ENCODE results near the gene TAF1L.
"Not testable (repeated sequence)": the region's sequence is repeated elsewhere in the genome, so short reads cannot be mapped to it uniquely, and the experiment has no call there.

Gene TAF1L, protein sequence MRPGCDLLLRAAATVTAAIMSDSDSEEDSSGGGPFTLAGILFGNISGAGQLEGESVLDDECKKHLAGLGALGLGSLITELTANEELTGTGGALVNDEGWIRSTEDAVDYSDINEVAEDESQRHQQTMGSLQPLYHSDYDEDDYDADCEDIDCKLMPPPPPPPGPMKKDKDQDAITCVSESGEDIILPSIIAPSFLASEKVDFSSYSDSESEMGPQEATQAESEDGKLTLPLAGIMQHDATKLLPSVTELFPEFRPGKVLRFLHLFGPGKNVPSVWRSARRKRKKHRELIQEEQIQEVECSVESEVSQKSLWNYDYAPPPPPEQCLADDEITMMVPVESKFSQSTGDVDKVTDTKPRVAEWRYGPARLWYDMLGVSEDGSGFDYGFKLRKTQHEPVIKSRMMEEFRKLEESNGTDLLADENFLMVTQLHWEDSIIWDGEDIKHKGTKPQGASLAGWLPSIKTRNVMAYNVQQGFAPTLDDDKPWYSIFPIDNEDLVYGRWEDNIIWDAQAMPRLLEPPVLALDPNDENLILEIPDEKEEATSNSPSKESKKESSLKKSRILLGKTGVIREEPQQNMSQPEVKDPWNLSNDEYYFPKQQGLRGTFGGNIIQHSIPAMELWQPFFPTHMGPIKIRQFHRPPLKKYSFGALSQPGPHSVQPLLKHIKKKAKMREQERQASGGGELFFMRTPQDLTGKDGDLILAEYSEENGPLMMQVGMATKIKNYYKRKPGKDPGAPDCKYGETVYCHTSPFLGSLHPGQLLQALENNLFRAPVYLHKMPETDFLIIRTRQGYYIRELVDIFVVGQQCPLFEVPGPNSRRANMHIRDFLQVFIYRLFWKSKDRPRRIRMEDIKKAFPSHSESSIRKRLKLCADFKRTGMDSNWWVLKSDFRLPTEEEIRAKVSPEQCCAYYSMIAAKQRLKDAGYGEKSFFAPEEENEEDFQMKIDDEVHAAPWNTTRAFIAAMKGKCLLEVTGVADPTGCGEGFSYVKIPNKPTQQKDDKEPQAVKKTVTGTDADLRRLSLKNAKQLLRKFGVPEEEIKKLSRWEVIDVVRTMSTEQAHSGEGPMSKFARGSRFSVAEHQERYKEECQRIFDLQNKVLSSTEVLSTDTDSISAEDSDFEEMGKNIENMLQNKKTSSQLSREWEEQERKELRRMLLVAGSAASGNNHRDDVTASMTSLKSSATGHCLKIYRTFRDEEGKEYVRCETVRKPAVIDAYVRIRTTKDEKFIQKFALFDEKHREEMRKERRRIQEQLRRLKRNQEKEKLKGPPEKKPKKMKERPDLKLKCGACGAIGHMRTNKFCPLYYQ (N-terminal part only)

DNA sequence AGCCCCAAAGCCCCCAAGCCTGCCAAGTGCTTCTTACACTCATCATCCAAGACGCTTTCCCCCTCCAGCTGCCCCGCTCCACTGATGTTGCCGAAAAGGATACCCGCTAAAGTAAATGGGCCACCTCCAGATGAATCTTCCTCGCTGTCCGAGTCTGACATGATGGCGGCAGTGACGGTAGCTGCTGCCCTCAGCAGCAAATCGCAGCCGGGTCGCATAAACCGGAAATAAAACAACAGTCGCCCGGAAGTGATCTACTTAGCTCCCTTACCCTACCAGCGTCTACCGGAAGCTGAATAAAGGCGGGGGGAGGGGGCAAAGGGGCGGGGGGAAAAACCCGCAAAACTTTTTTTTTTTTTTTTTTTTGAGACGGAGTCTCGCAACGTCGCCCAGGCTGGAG, at the start of gene TAF1L:
Gene TAF1L (minus strand): TSS at position 308 of the 400 bp plus-strand sequence. CDS start 90 bp downstream, at position 218.
- no peak for DNase-seq

DNA sequence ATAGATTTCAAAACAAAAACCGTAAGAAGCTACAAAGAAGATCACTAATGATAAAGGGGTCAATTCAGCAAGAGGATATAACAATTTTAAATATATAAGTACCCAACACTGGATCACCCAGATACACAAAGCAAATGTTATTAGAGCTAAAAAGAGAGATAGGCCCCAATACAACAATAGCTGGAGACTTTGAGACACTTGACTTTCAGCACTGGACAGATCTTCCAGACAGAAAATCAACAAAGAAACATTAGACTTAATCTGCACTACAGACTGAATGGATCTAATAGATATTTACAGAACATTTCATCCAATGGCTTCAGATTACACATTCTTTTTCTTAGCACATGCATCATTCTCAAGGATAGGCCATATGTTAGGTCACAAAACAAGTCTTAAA, 46.3 kb upstream of the TAF1L start:
- no peak for DNase-seq

DNA sequence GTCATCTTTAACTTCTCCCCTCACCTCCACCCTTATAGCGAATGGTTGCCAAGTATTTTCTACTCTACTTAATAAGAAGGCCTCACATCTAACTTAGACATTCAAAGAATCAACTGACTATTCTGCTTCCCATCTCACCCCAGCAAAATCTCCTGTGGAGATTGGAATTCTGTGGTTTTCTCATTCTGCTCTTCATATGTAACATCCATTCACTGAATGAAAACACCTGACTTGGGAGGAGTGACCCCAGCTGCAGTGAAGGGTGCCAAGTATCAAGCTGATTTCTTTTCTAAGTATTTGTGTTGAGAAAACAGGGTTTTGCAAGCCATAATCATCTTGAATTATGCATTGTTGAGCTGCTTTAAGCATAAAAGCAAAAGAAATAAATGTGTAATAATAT, 42.5 kb upstream of the TAF1L start:
- no peak for DNase-seq

- no peak for DNase-seq
Observed at GRCh38 chr9:32672469-32672868, 37.0 kb upstream of the TAF1L start.

DNA sequence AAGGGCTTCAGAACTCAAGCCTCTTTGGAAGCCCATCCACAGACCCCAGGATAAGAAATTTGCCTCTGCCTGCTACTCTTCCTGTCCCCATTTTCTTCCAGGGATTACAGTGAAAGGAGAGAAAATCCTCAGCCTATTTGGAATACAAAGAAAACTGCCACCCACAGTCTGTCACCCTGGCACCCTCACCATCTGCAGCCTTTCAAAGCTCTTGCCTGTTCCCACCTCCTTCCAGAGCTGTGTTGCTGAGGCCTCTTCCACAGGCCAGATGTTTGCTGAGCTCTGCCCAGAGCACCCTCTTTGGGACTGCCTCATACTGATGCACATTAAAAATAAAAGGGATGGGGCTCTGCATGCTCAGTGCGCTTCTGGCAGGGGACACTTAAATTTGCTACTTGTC, 35.9 kb upstream of the TAF1L start:
- DNase-seq: no peak

DNA sequence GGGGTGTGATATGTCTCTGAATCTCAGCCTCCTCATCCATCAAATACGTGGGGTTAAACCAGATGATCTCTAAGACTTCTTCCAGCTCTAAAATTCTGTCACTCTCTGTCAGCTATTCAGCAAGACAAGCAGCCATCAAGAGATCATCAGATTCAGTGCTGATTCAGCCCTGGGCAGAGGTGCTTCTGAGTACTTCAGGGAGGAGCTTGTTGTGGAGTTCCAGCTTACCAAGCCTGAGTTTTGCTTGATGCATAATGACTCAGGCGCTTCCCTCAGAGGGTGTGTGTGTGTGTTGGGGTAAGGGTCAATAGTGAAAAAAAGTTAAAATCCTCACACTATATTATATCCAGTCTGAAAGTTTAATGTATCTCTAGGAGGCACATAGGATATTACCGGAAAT, 29.6 kb upstream of the TAF1L start:
- DNase-seq: no peak

DNA sequence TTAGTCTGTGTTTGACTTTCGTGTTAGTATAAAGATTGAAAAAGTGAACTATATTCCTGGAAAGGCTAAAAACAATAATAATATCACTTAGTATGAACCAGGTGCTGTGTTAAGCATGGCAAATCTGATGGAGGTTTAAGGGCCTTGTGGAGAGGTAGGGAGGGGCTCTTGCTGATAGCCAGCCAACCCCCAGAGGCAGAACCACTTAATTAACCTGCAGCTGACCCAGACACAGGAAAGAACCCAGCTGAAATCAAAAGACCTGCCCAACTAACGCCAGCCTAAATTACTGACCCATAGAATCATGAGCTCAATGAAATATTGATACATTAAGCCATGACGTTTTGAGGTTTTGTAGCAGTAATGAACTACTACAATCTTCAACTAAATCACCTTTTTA, 28.3 kb upstream of the TAF1L start:
- DNase-seq: no peak

DNA sequence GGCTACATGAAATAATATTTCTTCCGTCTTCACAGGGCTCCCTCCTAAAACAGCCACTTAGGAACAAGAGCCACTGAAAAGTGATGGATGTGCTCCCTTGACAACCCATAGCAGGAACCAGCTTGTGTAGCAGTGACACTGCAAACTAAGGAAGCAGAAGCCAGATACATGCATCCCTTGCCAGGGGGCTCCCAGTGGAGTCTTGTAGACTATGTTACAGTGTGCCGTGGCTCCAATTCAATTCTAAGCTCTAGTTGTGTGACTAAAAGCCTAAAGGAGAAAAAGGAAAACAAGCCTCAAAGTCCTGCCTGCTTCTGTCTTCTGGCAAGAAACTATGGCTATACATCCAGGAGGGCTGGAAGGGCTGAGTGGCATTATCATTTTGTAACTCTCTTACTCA, 12.2 kb upstream of the TAF1L start:
- DNase-seq: no peak

- no peak for DNase-seq
Observed at GRCh38 chr9:32644698-32645097, 9.2 kb upstream of the TAF1L start.

DNA sequence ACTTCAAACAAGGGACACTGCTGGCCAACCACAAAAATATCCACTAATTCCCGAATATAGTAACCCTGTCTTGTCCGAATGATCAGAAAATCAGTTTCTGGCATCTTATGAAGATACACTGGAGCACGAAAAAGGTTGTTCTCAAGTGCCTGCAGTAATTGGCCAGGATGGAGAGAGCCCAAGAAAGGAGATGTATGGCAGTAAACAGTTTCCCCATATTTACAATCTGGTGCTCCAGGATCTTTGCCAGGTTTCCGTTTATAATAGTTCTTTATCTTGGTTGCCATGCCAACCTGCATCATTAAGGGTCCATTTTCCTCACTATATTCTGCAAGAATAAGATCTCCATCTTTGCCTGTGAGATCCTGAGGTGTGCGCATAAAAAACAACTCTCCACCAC, 2.3 kb downstream of the TAF1L start:
- not testable (repeated sequence) for DNase-seq

DNA sequence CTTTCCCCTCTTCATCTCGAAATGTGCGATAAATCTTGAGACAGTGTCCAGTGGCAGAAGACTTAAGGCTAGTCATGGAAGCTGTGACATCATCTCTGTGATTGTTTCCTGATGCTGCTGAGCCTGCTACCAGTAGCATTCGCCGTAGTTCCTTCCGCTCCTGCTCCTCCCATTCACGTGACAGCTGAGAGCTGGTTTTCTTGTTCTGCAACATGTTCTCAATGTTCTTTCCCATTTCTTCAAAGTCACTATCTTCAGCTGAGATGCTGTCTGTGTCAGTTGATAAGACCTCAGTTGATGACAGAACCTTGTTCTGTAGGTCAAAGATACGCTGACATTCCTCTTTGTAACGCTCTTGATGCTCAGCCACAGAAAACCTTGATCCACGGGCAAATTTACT, 3.5 kb downstream of the TAF1L start:
- DNase-seq: no peak

GRCh38 chr9:32627394-32627954, 8.0 kb downstream of the TAF1L start:
- DNase-seq: no peak

DNA sequence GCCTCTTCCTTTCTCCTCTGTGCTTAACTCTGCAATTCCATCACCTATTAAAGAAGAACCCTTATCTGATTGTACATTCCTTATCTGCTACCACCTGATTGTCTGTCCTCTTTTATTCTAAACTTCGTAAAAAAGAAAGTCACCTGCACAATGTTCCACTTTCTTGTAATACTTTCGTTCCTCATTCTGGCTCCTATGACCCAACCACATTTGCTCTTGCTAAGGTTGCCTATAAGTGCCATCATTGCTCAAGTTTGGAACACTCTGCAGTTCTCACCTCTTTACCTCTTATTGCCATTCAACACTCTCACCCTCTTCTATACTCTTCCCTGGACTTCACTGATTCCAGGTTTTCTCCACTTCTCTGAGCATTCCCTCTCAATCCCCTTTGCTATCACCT, 10.1 kb downstream of the TAF1L start:
- DNase-seq: no peak

DNA sequence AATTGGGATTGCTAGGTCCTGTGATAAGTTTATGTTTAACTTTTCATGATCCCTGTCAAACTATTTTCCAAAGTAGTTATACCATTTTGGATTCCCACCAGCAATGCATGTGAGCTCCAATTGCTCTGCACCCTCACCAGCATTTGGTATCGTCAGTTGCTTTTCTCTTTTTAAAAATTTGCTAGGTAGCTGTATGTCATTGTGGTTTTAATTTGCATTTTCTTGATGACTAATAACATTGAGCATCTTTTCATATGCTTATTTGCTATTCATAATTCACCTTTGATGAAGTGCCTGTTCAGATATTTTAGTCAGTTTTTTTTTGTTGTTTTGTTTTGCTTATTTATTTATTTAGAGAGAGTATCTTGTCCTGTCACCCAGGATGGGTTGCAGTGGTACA, 12.5 kb downstream of the TAF1L start:
- no peak for DNase-seq

DNA sequence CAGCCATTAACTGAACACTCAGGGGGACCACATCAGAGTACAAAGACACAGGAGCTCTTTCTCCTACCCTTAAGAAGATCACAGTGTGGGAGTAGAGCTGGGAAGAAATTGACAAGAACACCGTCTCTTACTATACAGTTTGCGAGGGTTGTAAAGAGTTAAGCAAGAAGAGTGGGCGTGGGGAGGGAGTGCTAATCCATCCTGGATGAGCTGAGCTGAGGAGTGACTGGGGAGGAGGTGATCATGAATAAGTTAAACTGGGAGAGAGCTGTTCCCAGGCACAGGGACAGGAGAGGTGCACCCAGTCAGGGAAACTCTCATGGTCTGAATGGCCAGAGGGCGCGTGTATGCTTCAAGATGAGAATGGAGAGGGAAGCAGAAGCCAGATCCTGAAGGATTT, 17.2 kb downstream of the TAF1L start:
- DNase-seq: no peak

GRCh38 chr9:32606811-32607210, 28.7 kb downstream of the TAF1L start:
- no peak for DNase-seq

DNA sequence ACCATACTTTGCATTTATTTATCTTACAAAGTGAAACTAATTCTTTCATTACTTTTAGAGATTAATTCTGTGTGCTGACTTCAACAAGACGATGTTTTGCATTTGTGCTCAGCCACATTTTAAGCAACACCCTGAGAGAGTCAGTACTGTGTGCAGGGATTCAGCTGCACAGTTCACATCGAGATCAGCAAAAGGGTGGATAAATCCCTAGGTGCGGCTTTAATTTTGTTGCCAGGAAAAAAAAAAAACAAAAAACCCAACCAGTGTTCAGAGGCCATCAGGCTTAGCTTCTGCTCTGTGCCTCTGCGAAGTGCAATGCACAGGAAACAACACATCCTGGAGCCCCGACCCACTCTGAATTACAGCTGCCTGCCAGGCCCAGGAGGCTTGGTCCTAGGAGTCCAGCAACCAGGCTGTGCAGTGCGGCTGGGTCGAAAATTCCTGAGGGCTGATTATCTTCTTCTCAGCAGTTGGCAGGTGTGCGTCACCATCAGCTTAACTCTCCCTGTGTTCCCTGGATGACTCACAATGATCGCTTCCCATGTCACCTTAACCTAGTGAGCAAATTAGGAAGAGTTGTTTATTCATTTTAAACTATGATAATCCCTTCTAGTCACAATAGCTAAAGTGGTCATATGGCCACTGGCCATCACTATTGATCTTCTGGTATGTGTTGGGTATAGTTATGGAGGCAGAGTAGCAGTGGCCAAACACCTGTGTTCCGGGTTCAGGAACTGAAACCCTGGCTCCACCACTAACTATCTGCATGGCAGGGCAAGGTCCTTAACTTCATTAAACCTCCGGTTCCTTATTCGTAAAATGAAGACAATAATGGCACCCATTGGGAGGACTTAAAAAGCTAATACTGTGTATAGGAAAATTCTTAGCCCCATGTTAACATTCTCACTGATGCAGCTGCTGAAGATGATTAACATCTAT, 31.3 kb downstream of the TAF1L start:
- DNase-seq: no peak

DNA sequence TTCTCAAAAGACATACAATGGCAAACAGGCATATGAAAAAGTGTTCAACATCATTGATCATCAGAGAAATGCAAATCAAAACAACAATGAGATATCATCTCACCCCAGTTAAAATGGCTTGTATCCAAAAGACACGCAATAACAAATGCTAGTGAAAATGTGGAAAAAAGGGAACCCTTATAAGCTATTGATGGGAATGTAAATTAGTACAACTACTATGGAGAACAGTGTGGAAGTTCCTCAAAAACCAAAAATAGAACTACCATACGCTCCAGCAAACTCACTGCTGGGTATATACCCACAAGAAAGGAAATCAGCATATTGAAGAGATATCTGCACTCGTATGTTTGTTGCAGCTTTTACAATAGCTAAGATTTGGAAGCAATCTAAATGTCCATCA, 36.4 kb downstream of the TAF1L start:
- not testable (repeated sequence) for DNase-seq

DNA sequence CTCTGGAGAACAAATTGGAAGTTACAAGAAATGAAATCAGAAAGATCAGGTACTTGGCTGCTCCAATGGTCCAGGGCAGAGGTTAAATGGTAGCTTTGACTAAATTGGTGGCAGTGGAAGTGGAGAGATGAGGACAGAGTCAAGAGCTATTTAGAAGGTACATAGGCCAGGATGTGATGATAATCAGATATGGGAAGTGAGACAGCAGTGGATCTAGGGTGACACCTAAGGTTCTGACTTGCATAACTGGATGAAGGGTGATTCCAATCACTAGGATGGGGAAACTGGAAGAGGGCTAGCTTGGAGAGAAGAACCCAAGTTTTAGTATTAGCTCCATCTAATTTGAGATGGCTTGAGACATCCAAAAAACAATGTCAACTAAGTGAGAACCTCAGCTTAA, 38.5 kb downstream of the TAF1L start:
- DNase-seq: no peak

DNA sequence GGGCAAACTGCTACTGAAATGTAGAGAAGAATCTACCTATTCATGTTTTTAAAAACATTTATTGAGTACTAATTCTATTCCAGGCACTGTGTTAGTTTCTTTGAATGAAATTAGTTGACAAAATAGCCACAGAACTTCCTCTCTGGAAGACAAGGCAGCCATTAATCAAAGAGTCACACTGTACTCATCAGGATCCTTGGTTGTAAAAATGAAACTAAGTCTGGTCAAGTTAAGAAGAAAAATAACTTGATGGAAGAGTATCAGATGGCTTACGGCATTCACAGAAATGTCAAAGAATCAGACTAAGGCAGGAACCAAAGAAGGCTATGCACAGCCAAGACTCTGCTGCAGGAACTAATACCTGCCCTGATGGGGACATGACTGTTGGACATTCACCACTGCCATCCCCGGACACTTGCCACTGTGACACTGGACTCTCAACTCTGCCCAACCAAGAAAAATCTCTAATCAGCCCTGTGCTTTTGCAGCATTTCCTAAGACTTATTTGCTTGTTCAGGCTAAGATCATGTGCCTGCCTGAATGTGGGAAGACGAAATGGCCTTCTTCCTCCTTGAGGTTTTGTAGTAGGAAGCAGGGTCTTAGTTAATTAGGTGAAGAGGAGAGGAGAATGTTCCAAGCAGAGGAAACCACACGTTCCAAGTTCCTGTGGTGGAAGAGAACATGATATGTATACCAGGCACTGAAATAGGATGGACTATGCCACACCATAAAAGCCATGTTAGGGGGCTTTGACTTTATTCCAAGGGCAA, 39.2 kb downstream of the TAF1L start:
- DNase-seq: no peak

DNA sequence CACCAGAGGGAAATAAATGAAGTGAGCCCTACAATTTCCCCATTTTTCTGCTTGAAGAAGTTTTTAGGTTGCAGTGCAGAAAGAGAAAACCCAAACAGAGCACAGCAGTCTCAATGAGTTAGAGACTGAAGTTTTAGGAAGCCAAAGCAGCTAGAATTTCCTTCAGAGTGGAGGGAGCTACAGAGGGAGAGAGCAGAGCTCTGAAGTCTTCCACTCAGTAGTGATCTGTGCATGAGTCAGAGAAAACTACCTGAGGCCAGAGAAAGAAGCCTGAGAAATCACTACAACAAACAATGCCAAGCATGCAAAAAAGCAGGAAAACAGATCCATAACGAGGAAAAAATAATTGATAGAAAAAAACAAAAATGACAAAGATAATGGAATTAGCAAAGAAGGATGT, 44.6 kb downstream of the TAF1L start:
- DNase-seq: no peak

Data from CD4-positive, alpha-beta T cell treated with Interleukin-4 for 4 hours (primary cell).